ENCODE measurements around the gene ATXN7L3. TPM values are rescaled to one million over a fixed set of nuclear protein-coding genes. Genes with fewer than 3 reads are reported as not detected.

ATXN7L3 gene
- total RNA-seq, 1 experiment from 2014 or later: 86.7 TPM

DNA sequence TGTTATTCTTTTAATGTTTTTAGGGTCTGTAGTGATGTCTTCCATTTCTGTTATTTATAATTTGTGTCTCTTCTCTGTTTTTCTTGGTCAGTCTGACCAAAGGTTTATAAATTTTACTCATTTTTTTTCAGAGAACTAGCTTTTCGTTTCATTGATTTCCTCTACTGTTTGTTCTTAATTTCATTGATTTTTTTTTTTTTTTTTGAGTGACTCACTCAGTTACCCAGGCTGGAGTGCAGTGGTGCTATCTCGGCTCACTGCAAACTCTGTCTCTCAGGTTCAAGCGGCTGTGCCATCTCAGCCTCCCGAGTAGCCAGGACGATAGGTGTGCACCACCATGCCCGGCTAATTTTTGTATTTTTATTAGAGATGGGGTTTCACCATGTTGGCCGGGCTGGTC, 32.4 kb upstream of the ATXN7L3 start (continued):
- TF ChIP-seq, protein P1, sequence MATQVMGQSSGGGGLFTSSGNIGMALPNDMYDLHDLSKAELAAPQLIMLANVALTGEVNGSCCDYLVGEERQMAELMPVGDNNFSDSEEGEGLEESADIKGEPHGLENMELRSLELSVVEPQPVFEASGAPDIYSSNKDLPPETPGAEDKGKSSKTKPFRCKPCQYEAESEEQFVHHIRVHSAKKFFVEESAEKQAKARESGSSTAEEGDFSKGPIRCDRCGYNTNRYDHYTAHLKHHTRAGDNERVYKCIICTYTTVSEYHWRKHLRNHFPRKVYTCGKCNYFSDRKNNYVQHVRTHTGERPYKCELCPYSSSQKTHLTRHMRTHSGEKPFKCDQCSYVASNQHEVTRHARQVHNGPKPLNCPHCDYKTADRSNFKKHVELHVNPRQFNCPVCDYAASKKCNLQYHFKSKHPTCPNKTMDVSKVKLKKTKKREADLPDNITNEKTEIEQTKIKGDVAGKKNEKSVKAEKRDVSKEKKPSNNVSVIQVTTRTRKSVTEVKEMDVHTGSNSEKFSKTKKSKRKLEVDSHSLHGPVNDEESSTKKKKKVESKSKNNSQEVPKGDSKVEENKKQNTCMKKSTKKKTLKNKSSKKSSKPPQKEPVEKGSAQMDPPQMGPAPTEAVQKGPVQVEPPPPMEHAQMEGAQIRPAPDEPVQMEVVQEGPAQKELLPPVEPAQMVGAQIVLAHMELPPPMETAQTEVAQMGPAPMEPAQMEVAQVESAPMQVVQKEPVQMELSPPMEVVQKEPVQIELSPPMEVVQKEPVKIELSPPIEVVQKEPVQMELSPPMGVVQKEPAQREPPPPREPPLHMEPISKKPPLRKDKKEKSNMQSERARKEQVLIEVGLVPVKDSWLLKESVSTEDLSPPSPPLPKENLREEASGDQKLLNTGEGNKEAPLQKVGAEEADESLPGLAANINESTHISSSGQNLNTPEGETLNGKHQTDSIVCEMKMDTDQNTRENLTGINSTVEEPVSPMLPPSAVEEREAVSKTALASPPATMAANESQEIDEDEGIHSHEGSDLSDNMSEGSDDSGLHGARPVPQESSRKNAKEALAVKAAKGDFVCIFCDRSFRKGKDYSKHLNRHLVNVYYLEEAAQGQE (IDR thresholded peaks at IDR 0.05; ENCODE audit: low read depth): no peak
- TF ChIP-seq JUND (IDR thresholded peaks at IDR 0.05): no peak

DNA sequence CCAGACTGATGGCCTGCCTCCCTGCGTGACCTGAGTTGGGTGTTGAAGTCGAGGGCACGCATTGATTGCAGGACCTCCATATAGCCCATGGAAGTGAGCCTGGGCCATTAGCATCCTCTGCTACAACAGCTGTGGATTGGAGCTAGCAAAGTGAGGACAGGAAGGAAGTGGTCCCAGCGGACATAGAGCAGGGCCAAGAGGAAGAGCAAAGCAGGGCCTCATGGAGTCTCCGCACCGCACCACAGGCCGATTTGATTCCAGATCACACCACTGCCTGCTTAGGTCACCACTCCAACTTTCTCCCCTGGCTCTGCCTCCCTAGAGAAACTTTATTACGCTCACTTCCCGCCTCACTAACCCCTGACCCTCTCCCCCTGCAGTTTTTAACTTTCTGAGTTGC, 30.5 kb upstream of the ATXN7L3 start:
- ChIA-PET CTCF (no interaction called here), RAD21 (ENCODE audit: low non-redundant PET in 1 of 2, low total read pairs in 2 of 2, uncharacterized antibody in 2 of 2, unreplicated experiment in 2 of 2) (no interaction called here), POLR2A (interaction anchor here (1.0 kb wide), 1 partner anchor 8 kb away, joined by 5 read pairs; no protein-coding TSS in a partner anchor)
- no peak overlapping the region for H3K4me2 ChIP-seq (ENCODE audit: low read length)
- no peaks in the 10 kb centered on the region for H3K36me3 ChIP-seq (ENCODE audit: control insufficient read depth in 1 of 2, insufficient read depth in 2 of 2, low read length in 2 of 2)
- H4K20me1 ChIP-seq (ENCODE audit: insufficient read depth): no peaks in the 10 kb centered on the region
- ATAC-seq (no peak), DNase-seq (ENCODE audit: low read depth, low spot score) (no peak)
- no peaks in the 10 kb centered on the region for H3K79me2 ChIP-seq (ENCODE audit: insufficient read depth, low read length)
- TF ChIP-seq ELF1 (IDR thresholded peaks at IDR 0.05; ENCODE audit: borderline replicate concordance, low read depth) (no peak), ZNF274 (IDR thresholded peaks at IDR 0.05; ENCODE audit: low read depth, low read length) (no peak), POLR2A (IDR thresholded peaks at IDR 0.05; ENCODE audit: borderline replicate concordance, extremely low read depth, insufficient read depth, insufficient read length) (no peak), EZH2 (IDR thresholded peaks at IDR 0.05) (no peak), ZFX (IDR thresholded peaks at IDR 0.05) (no peak), FOSL1 (IDR thresholded peaks at IDR 0.05; ENCODE audit: low read depth) (no peak), CEBPB (IDR thresholded peaks at IDR 0.05; ENCODE audit: low read depth) (no peak)
- TF ChIP-seq, protein P2, sequence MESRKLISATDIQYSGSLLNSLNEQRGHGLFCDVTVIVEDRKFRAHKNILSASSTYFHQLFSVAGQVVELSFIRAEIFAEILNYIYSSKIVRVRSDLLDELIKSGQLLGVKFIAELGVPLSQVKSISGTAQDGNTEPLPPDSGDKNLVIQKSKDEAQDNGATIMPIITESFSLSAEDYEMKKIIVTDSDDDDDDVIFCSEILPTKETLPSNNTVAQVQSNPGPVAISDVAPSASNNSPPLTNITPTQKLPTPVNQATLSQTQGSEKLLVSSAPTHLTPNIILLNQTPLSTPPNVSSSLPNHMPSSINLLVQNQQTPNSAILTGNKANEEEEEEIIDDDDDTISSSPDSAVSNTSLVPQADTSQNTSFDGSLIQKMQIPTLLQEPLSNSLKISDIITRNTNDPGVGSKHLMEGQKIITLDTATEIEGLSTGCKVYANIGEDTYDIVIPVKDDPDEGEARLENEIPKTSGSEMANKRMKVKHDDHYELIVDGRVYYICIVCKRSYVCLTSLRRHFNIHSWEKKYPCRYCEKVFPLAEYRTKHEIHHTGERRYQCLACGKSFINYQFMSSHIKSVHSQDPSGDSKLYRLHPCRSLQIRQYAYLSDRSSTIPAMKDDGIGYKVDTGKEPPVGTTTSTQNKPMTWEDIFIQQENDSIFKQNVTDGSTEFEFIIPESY (IDR thresholded peaks at IDR 0.05; ENCODE audit: extremely low read depth, insufficient replicate concordance, low read length): no peak
- TF ChIP-seq, protein P3, sequence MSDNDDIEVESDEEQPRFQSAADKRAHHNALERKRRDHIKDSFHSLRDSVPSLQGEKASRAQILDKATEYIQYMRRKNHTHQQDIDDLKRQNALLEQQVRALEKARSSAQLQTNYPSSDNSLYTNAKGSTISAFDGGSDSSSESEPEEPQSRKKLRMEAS (IDR thresholded peaks at IDR 0.05): no peak
- TF ChIP-seq, protein P4, sequence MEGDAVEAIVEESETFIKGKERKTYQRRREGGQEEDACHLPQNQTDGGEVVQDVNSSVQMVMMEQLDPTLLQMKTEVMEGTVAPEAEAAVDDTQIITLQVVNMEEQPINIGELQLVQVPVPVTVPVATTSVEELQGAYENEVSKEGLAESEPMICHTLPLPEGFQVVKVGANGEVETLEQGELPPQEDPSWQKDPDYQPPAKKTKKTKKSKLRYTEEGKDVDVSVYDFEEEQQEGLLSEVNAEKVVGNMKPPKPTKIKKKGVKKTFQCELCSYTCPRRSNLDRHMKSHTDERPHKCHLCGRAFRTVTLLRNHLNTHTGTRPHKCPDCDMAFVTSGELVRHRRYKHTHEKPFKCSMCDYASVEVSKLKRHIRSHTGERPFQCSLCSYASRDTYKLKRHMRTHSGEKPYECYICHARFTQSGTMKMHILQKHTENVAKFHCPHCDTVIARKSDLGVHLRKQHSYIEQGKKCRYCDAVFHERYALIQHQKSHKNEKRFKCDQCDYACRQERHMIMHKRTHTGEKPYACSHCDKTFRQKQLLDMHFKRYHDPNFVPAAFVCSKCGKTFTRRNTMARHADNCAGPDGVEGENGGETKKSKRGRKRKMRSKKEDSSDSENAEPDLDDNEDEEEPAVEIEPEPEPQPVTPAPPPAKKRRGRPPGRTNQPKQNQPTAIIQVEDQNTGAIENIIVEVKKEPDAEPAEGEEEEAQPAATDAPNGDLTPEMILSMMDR (IDR thresholded peaks at IDR 0.05 in 2 of 3, conservative IDR thresholded peaks at IDR 0.05 in 1 of 3; ENCODE audit: borderline replicate concordance in 1 of 3, insufficient read depth in 1 of 3, low read depth in 2 of 3, low read length in 2 of 3): no peak
- H3K9me2 ChIP-seq (ENCODE audit: insufficient read depth): no peaks in the 10 kb centered on the region
- no peaks in the 10 kb centered on the region for H3K9me3 ChIP-seq (ENCODE audit: control insufficient read depth in 1 of 2, insufficient read depth in 1 of 2, low read depth in 1 of 2, low read length in 2 of 2)
- H2AFZ ChIP-seq (ENCODE audit: low read depth, low read length, poor library complexity, severe bottlenecking): no peak overlapping the region
- H3K4me1 ChIP-seq (ENCODE audit: control insufficient read depth in 1 of 2, insufficient read depth in 2 of 2, low read length in 2 of 2): peaks cover 11 to 17% of the 10 kb centered on the region in 2 experiments
- no TSS peak for BruUV-seq (replicated peaks)
- H3K27me3 ChIP-seq (ENCODE audit: insufficient read depth, low read length): no peaks in the 10 kb centered on the region
- intact Hi-C loops (cut with micrococcal nuclease): no loop called here
- H3K9ac ChIP-seq (ENCODE audit: low read length): no peak overlapping the region
- H3K27ac ChIP-seq (ENCODE audit: low read depth, low read length): no peak overlapping the region
- H3K4me3 ChIP-seq (replicated peaks in 1 of 2; ENCODE audit: low read depth in 1 of 2, low read length in 2 of 2): no peak overlapping the region
